Osteoblast (primary cell): Measurements from ENCODE around the gene CARF. TPM values are rescaled to one million over a fixed set of nuclear protein-coding genes. Genes with fewer than 3 reads are reported as not detected.
"Not testable (repeated sequence)": the region's sequence is repeated elsewhere in the genome, so short reads cannot be mapped to it uniquely, and the experiment has no call there.

Experiments
- DNase-seq: peaks from one replicate; pipeline ENCODE4 v3.0.0; 2011; ENCODE audit warnings: low spot score, mixed read lengths; ENCODE audit not compliant: insufficient read length; ENCODE audit errors: missing footprints
- H2AFZ ChIP-seq: 2 replicates; pipeline ENCODE4 v1.6.0; 2011; ENCODE audit warnings: mild to moderate bottlenecking, low read length
- H3K27ac ChIP-seq: 2 replicates; pipeline ENCODE4 v1.5.1; 2011; ENCODE audit warnings: mild to moderate bottlenecking, low read depth, low read length, moderate library complexity
- H3K27me3 ChIP-seq: 2 replicates; pipeline ENCODE4 v1.6.0; 2012; ENCODE audit warnings: mild to moderate bottlenecking, control low read depth, inconsistent platforms, low read length, moderate library complexity; ENCODE audit not compliant: insufficient read depth
- H3K36me3 ChIP-seq: 2 replicates; pipeline ENCODE4 v1.5.1; 2011; ENCODE audit warnings: mild to moderate bottlenecking, low read length, control low read depth, moderate library complexity; ENCODE audit not compliant: insufficient read depth
- H3K4me1 ChIP-seq: 2 replicates; pipeline ENCODE4 v1.5.1; 2011; ENCODE audit warnings: mild to moderate bottlenecking, low read length, control low read depth, moderate library complexity; ENCODE audit not compliant: insufficient read depth
- H3K4me2 ChIP-seq: 2 replicates; pipeline ENCODE4 v1.6.0; 2011; ENCODE audit warnings: mild to moderate bottlenecking, low read length; ENCODE audit not compliant: insufficient read depth
- H3K4me3 ChIP-seq: fragments of 200-600 bp; sonication (generic); 3 replicates; pipeline ENCODE4 v1.5.1; 2012; ENCODE audit warnings: mild to moderate bottlenecking, low read length, inconsistent platforms; ENCODE audit not compliant: insufficient read depth
- H3K79me2 ChIP-seq: 2 replicates; pipeline ENCODE4 v1.6.0; 2012; ENCODE audit warnings: mild to moderate bottlenecking, low read length, control low read depth, inconsistent platforms; ENCODE audit not compliant: insufficient read depth
- H3K9me3 ChIP-seq: 2 replicates; pipeline ENCODE4 v1.5.1; 2011; ENCODE audit warnings: low read depth, low read length, control low read depth
- H4K20me1 ChIP-seq: 2 replicates; pipeline ENCODE4 v1.6.0; 2012; ENCODE audit warnings: mild to moderate bottlenecking, low read length, control low read depth; ENCODE audit not compliant: insufficient read depth
- CTCF ChIP-seq: IDR thresholded peaks from 2 replicates; pipeline ENCODE4 v1.5.1; 2011; ENCODE audit warnings: mild to moderate bottlenecking, low read depth, low read length, moderate library complexity; ENCODE audit errors: extremely low read depth
- total RNA-seq: library from RNA; depleted of rRNA; stranded (reverse); fragments of >200 nt; gene quantifications from 2 replicates; pipeline ENCODE4 v1.2.3, GENCODE V29; 2012

The CARF gene
- total RNA-seq, 1 donor = 11.9 TPM

- Histone ChIP-seq H3K4me1 (no peaks in the 10 kb centered on the region), H3K4me3 (no peak overlapping the region), H3K79me2 (no peaks in the 10 kb centered on the region), H4K20me1 (no peaks in the 10 kb centered on the region), H3K9me3 (no peaks in the 10 kb centered on the region), H3K4me2 (no peak overlapping the region), H2AFZ (no peak overlapping the region), H3K27me3 (no peaks in the 10 kb centered on the region), H3K27ac (no peak overlapping the region), H3K36me3 (peaks cover 27% of the 10 kb centered on the region)
- no peak for DNase-seq
- no peak for TF ChIP-seq CTCF
These were observed 34.4 kb upstream of the CARF start for GRCh38 chr2:202877699-202878098.

- Histone ChIP-seq H3K4me2 (no peak overlapping the region), H3K9me3 (no peaks in the 10 kb centered on the region), H2AFZ (no peak overlapping the region), H3K4me3 (no peak overlapping the region), H3K36me3 (peaks cover 36% of the 10 kb centered on the region), H3K27ac (no peak overlapping the region), H3K4me1 (peaks cover 2% of the 10 kb centered on the region), H3K27me3 (no peaks in the 10 kb centered on the region), H3K79me2 (no peaks in the 10 kb centered on the region), H4K20me1 (no peaks in the 10 kb centered on the region)
- TF ChIP-seq CTCF = no peak
- DNase-seq = no peak
These were observed 30.5 kb upstream of the CARF start for GRCh38 chr2:202881570-202881969.

GRCh38 chr2:202883987-202884675 is 27.9 kb upstream of the CARF start:
- Histone ChIP-seq H3K4me3 (no peak overlapping the region), H3K36me3 (peaks cover 41% of the 10 kb centered on the region), H2AFZ (no peak overlapping the region), H3K4me1 (peaks cover 2% of the 10 kb centered on the region), H3K27ac (peak overlapping the region; percentile 57), H4K20me1 (no peaks in the 10 kb centered on the region), H3K9me3 (no peaks in the 10 kb centered on the region), H3K27me3 (no peaks in the 10 kb centered on the region), H3K79me2 (no peaks in the 10 kb centered on the region), H3K4me2 (no peak overlapping the region)
- TF ChIP-seq CTCF = peak; percentile 48
- peak; percentile 68 for DNase-seq

- TF ChIP-seq CTCF = no peak
- H3K4me3 ChIP-seq = no peak overlapping the region
- H3K36me3 ChIP-seq = peaks cover 44% of the 10 kb centered on the region
- H3K79me2 ChIP-seq = no peaks in the 10 kb centered on the region
- no peaks in the 10 kb centered on the region for H4K20me1 ChIP-seq
- no peaks in the 10 kb centered on the region for H3K27me3 ChIP-seq
- no peak overlapping the region for H3K4me2 ChIP-seq
- peaks cover 2% of the 10 kb centered on the region for H3K4me1 ChIP-seq
- no peak overlapping the region for H2AFZ ChIP-seq
- DNase-seq = no peak
- H3K9me3 ChIP-seq = no peaks in the 10 kb centered on the region
- no peak overlapping the region for H3K27ac ChIP-seq
These were observed 26.9 kb upstream of the CARF start for GRCh38 chr2:202885190-202885589.

GRCh38 chr2:202905507-202905906 is 6.6 kb upstream of the CARF start:
- not testable (repeated sequence) for DNase-seq, H3K4me1 ChIP-seq, H3K27me3 ChIP-seq, H4K20me1 ChIP-seq, H3K27ac ChIP-seq, H3K9me3 ChIP-seq, H3K4me3 ChIP-seq, H3K36me3 ChIP-seq, H3K4me2 ChIP-seq, H2AFZ ChIP-seq
- peaks cover 46% of the 10 kb centered on the region for H3K79me2 ChIP-seq
